ENCODE results near the gene LRRN2.

LRRN2 gene

GRCh38 chr1:204599596-204599995, 85.9 kb downstream of the LRRN2 start:
- DNase-seq (ENCODE audit: low read depth) = no peak
- TF ChIP-seq, protein P1, sequence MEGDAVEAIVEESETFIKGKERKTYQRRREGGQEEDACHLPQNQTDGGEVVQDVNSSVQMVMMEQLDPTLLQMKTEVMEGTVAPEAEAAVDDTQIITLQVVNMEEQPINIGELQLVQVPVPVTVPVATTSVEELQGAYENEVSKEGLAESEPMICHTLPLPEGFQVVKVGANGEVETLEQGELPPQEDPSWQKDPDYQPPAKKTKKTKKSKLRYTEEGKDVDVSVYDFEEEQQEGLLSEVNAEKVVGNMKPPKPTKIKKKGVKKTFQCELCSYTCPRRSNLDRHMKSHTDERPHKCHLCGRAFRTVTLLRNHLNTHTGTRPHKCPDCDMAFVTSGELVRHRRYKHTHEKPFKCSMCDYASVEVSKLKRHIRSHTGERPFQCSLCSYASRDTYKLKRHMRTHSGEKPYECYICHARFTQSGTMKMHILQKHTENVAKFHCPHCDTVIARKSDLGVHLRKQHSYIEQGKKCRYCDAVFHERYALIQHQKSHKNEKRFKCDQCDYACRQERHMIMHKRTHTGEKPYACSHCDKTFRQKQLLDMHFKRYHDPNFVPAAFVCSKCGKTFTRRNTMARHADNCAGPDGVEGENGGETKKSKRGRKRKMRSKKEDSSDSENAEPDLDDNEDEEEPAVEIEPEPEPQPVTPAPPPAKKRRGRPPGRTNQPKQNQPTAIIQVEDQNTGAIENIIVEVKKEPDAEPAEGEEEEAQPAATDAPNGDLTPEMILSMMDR (IDR thresholded peaks at IDR 0.05; ENCODE audit: low read depth, low read length, missing control alignments) = no peak
- no peak overlapping the region for H3K4me3 ChIP-seq (ENCODE audit: low read depth, low read length)

DNA sequence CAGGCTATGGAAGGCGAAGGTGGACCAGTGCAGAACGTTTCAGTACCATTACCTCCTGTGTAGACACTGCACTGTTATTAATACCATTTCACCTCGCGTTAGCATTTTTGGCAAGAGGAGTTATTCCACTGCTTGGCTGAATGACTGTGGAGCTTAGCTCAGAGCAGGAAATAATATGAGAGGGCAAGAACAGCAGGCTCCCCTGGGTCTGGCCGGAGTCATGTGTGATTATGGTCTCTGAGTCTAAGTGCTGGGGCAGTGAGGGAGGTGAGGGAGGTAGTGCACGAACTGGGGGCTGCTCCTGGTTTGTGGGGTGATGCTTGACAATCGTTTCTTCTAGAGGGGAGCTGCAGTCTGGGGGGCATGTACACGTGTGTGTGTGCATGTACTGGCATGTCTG, 86.4 kb downstream of the LRRN2 start:
- no peak overlapping the region for H3K4me3 ChIP-seq (ENCODE audit: low read depth, low read length)
- no peak for DNase-seq (ENCODE audit: low read depth)

GRCh38 chr1:204598319-204598969, 87.1 kb downstream of the LRRN2 start:
- DNase-seq (ENCODE audit: low read depth) = no peak
- no peak overlapping the region for H3K4me3 ChIP-seq (ENCODE audit: low read depth, low read length)
- TF ChIP-seq, protein P1 (IDR thresholded peaks at IDR 0.05; ENCODE audit: low read depth, low read length, missing control alignments) = no peak

More for the DNA sequence above, 86.4 kb downstream of the LRRN2 start:
- TF ChIP-seq, protein P1 (IDR thresholded peaks at IDR 0.05; ENCODE audit: low read depth, low read length, missing control alignments) = no peak

GRCh38 chr1:204592246-204592948, 93.1 kb downstream of the LRRN2 start:
- DNase-seq (ENCODE audit: low read depth) = no peak
- TF ChIP-seq, protein P1 (IDR thresholded peaks at IDR 0.05; ENCODE audit: low read depth, low read length, missing control alignments) = no peak
- H3K4me3 ChIP-seq (ENCODE audit: low read depth, low read length) = no peak overlapping the region

DNA sequence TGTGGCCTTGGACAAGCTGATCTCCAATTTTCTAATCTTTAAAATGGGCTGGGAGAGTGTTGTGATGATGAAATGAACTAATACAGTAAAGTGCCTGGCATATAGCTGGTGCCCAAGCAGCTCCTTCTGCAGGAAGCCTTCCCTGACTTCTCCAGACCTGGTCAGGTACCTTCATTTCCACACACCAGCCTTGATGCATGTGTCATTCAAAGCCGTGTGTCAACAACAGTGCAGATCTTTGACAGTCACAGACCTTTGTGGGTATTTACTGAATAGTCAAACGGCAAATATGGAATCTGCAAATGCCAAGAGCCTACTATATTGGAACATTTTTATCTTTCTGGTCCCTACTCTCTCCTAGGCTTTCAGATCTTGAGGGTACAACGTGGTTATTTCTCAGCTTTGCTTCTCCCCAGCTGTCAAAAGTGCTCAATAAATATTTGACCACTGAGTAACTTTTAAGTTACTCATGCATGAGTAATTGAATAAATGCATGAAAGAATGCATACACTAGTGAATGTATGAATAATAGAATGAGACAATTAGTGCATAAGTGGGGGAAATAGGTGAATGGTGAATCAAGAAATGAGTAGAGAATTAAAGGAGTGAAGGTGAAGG, 94.0 kb downstream of the LRRN2 start:
- no peak overlapping the region for H3K4me3 ChIP-seq (ENCODE audit: low read depth, low read length)
- TF ChIP-seq, protein P1 (IDR thresholded peaks at IDR 0.05; ENCODE audit: low read depth, low read length, missing control alignments) = no peak
- DNase-seq (ENCODE audit: low read depth) = no peak

DNA sequence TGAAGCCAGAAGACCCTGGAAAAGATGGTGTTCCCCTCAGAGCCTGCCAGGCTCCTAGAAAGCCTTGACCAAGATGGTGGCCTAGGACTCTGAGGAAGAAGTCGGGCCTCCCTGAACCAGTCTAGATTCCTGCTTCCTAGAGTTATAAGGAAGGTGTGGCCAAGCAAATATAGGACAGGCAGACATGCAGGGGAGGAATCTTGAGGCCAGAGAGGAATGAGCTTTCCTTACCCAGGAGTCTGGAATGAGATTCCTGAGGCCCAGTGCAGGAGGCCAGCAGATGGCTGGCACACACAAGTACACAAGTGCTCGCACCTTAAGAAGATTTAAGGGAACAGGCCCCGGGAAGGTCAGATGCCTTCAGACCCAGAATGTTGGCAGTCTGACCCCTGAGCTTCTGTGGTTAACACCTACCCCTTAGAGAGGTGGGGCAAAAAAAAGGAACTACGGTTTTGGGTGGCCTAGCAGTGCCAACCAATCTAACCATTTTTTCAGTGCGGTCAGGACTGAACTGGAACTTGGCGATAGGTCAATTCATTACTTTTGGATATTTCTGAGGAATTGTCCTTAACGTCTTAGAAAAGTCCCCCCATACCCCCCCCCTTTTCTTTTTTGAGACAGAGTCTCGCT, 96.0 kb downstream of the LRRN2 start:
- TF ChIP-seq, protein P1 (IDR thresholded peaks at IDR 0.05; ENCODE audit: low read depth, low read length, missing control alignments) = no peak
- H3K4me3 ChIP-seq (ENCODE audit: low read depth, low read length) = no peak overlapping the region
- no peak for DNase-seq (ENCODE audit: low read depth)
